NCI-H2029 treated with DMSO at 0.1 percent for 48 hours (cell line): Measurements from ENCODE around the gene SLC12A2.

Experiments used
- DNase-seq: peaks from one replicate; lab custom pipeline; 2025; lab: John Stamatoyannopoulos, UW

The SLC12A2 gene

GRCh38 chr5:128228008-128228407 lies 144.4 kb downstream of the SLC12A2 start:
- no peak for DNase-seq

GRCh38 chr5:128228521-128228920 lies 145.0 kb downstream of the SLC12A2 start:
- DNase-seq = no peak

GRCh38 chr5:128234928-128235641 lies 151.5 kb downstream of the SLC12A2 start:
- no peak for DNase-seq

GRCh38 chr5:128236334-128236733 lies 152.8 kb downstream of the SLC12A2 start:
- DNase-seq = no peak

GRCh38 chr5:128237000-128237399 lies 153.4 kb downstream of the SLC12A2 start:
- DNase-seq = no peak

- no peak for DNase-seq
These were observed 154.0 kb downstream of the SLC12A2 start for GRCh38 chr5:128237546-128237945.
